B cell (primary cell): ENCODE measurements around the gene CAVIN1. TPM values are rescaled to one million over a fixed set of nuclear protein-coding genes. Genes with fewer than 3 reads are reported as not detected.

Experiments used
- ATAC-seq: fragments of 200-7000 bp; cut with Tn5 transposase; one replicate; pipeline ENCODE4 v1.10.0; 2021; ENCODE audit warnings: low read depth, mild to moderate bottlenecking, moderate number of reproducible peaks, moderate library complexity
- CTCF ChIA-PET: fragments of 350-600 bp; sonication (Branson Sonifier 250); formaldehyde crosslinking; loops from one replicate; lab custom pipeline; 2021; ENCODE audit warnings: antibody characterized with exemption, inconsistent platforms; lab: Charles Lee
- POLR2A ChIA-PET: fragments of 350-600 bp; sonication (Branson Sonifier 250); formaldehyde crosslinking; loops from one replicate; lab custom pipeline; 2021; ENCODE audit warnings: antibody characterized with exemption; lab: Charles Lee
- DNase-seq: peaks from one replicate; pipeline ENCODE4 v3.0.0; 2013
- H2AFZ ChIP-seq: 2 replicates; pipeline ENCODE4 v1.6.1; 2012; ENCODE audit warnings: mild to moderate bottlenecking, low read depth, low read length; ENCODE audit not compliant: insufficient read depth, poor library complexity, severe bottlenecking
- H3K27ac ChIP-seq, 2 donors: 1 replicate in 1 of 2; 2 replicates in 1 of 2; pipeline ENCODE4 v1.5.1; 2012 to 2013; ENCODE audit warnings: low read length in 2 of 2, mild to moderate bottlenecking in 2 of 2, moderate library complexity in 1 of 2
- H3K27me3 ChIP-seq, 4 experiments: fragments of 200-600 bp in 1 of 4; sonication (generic) in 1 of 4; replicated peaks in 1 of 4; 1 replicate in 2 of 4; 2 replicates in 2 of 4; pipeline versions ENCODE4 v1.6.1 to v1.7.0; 2013 to 2016; ENCODE audit warnings: low read length in 3 of 4, mild to moderate bottlenecking in 2 of 4, mixed read lengths in 1 of 4, moderate library complexity in 1 of 4; ENCODE audit not compliant: insufficient read depth in 4 of 4, control insufficient read depth in 3 of 4; ENCODE audit errors: control extremely low read depth in 1 of 4
- H3K36me3 ChIP-seq, 2 experiments: replicated peaks in 1 of 2; 1 replicate in 1 of 2; 2 replicates in 1 of 2; pipeline versions ENCODE4 v1.6.1 to v1.7.1; 2013; ENCODE audit warnings: low read length in 1 of 2; ENCODE audit not compliant: insufficient read depth in 2 of 2, control insufficient read depth in 1 of 2; ENCODE audit errors: control extremely low read depth in 1 of 2, extremely low read depth in 1 of 2
- H3K4me1 ChIP-seq, 2 donors: fragments of 200-600 bp in 1 of 2; sonication (generic) in 1 of 2; 1 replicate in 1 of 2; 2 replicates in 1 of 2; pipeline versions ENCODE4 v1.5.1 to v1.6.1; 2013 to 2017; ENCODE audit warnings: low read length in 2 of 2; ENCODE audit not compliant: control insufficient read depth in 2 of 2, insufficient read depth in 2 of 2
- H3K4me2 ChIP-seq: replicated peaks from 2 replicates; pipeline ENCODE3; 2012; ENCODE audit warnings: mild to moderate bottlenecking, low read depth, low read length; ENCODE audit not compliant: poor library complexity, severe bottlenecking
- H3K4me3 ChIP-seq, 5 experiments: fragments of 200-600 bp in 1 of 5; sonication (generic) in 1 of 5; 1 replicate in 3 of 5; 2 replicates in 2 of 5; pipeline versions ENCODE4 v1.5.1 to v1.7.0; 2011 to 2016; ENCODE audit warnings: low read length in 4 of 5, mild to moderate bottlenecking in 4 of 5, low read depth in 2 of 5, control low read depth in 1 of 5, moderate library complexity in 1 of 5; ENCODE audit not compliant: insufficient read depth in 1 of 5; ENCODE audit errors: control extremely low read depth in 1 of 5, extremely low read depth in 1 of 5
- H3K79me2 ChIP-seq: fragments of 200-600 bp; sonication (generic); one replicate; pipeline ENCODE4 v1.6.0; 2016; ENCODE audit warnings: low read length; ENCODE audit not compliant: control insufficient read depth, insufficient read depth
- H3K9ac ChIP-seq: fragments of 200-600 bp; sonication (generic); 2 replicates; pipeline ENCODE4 v1.6.1; 2017; ENCODE audit warnings: mild to moderate bottlenecking, low read length, moderate library complexity
- H3K9me3 ChIP-seq, 3 donors: one replicate each; pipeline versions ENCODE4 v1.6.1 to v1.7.1; 2013; ENCODE audit warnings: low read length in 2 of 3; ENCODE audit not compliant: control insufficient read depth in 2 of 3, insufficient read depth in 1 of 3; ENCODE audit errors: control extremely low read depth in 1 of 3
- H4K20me1 ChIP-seq: 2 replicates; pipeline ENCODE4 v1.6.0; 2012; ENCODE audit warnings: mild to moderate bottlenecking, low read length; ENCODE audit not compliant: insufficient read depth, control insufficient read depth, poor library complexity, severe bottlenecking
- H3K27ac Mint-ChIP-seq: one replicate; pipeline ENCODE4 v1.8.0; 2021; ENCODE audit warnings: mixed read lengths
- H3K27me3 Mint-ChIP-seq: one replicate; pipeline ENCODE4 v1.8.0; 2021; ENCODE audit warnings: mixed read lengths
- H3K4me1 Mint-ChIP-seq: one replicate; pipeline ENCODE4 v1.8.0; 2021; ENCODE audit warnings: mixed read lengths
- H3K4me3 Mint-ChIP-seq: one replicate; pipeline ENCODE4 v1.8.0; 2021; ENCODE audit warnings: mixed read lengths
- H3K9me3 Mint-ChIP-seq: one replicate; pipeline ENCODE4 v1.8.0; 2022; ENCODE audit warnings: mixed read lengths; ENCODE audit not compliant: insufficient read depth
- EZH2 ChIP-seq: IDR thresholded peaks from 2 replicates; pipeline ENCODE4 v1.6.1; 2012; ENCODE audit warnings: borderline replicate concordance, low read depth, mild to moderate bottlenecking, moderate library complexity, low read length; ENCODE audit not compliant: insufficient read depth, poor library complexity, severe bottlenecking
- WGBS: methylation state at CpG from one replicate; pipeline ENCODE4 v1.1.5; 2013; ENCODE audit warnings: missing lambda C conversion rate; ENCODE audit not compliant: insufficient coverage; 5-methylcytosine and 5-hydroxymethylcytosine counted together
- intact Hi-C: fragments of 100-400 bp; cut with micrococcal nuclease; formaldehyde crosslinking; loops from one replicate; pipeline ENCODE4 v1.10.0; 2022
- polyA plus RNA-seq: library from polyadenylated mRNA; depleted of rRNA; stranded (reverse); fragments of >200 nt; gene quantifications from 2 replicates; pipeline ENCODE4 v1.2.3, GENCODE V29; 2012
- total RNA-seq, 2 donors: library from RNA; stranded (reverse); fragments of 120-200 nt in 1 of 2; gene quantifications; 1 replicate in 1 of 2; 2 replicates in 1 of 2; pipeline versions ENCODE4 v1.2.3 to v1.2.4, GENCODE V29; 2013 to 2022
- TF ChIP-seq, protein P1 (sequence below): fragments of 200-600 bp; IDR thresholded peaks from one replicate; pipeline ENCODE4 v1.8.0; 2022; ENCODE audit warnings: antibody characterized with exemption, mild to moderate bottlenecking

Gene CAVIN1
- total and polyA plus RNA-seq, 2 donors (not counting 1 experiment from before 2014, with no cell fraction given): not detected

DNA sequence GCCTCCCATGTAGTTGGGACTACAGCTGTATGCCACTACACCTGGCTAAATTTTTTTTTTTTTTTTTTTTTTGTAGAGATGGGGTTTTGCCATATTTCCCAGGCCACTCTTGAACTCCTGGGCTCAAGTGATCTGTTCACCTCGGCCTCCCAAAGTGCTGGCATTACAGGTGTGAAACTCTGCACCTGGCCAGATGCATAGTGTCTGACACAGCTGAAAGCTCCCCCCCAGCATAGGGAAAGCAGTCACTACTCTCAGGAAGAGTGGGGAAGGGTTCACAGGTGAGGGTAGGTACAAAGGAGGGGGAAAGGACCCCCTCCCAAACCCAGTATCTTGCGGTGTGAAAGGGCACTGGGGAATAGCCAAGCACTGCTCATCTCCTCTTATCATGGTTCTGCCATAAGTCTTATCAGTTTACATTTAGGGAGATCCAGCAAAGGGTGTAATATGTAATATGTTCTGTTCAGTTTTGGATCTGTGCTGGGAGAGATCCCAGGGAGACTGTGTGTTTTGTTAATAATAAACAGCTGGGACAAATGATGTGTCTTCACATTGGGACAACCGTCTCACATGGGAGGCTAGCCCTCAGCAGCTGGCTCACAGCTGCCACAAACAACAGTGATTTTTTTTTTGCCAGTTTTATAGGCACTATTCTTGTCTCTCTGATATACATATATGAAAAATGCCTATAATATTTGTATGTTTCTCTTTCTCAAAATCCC is 6.8 kb upstream of the CAVIN1 start:
- peaks cover 4% of the 10 kb centered on the region for H3K4me1 Mint-ChIP-seq
- intact Hi-C loops: no loop called here
- Histone ChIP-seq H3K79me2 (no peaks in the 10 kb centered on the region), H3K27me3 (peaks cover 0 to 11% (median 2%) of the 10 kb centered on the region in 4 experiments), H4K20me1 (no peaks in the 10 kb centered on the region), H3K4me1 (peaks cover 3 to 5% of the 10 kb centered on the region in 2 donors), H3K9me3 (no peaks in the 10 kb centered on the region), H3K9ac (no peak overlapping the region), H3K4me2 (no peak overlapping the region), H2AFZ (no peak overlapping the region), H3K4me3 (no peak overlapping the region), H3K27ac (no peak overlapping the region), H3K36me3 (no peaks in the 10 kb centered on the region)
- TF ChIP-seq, protein P1, sequence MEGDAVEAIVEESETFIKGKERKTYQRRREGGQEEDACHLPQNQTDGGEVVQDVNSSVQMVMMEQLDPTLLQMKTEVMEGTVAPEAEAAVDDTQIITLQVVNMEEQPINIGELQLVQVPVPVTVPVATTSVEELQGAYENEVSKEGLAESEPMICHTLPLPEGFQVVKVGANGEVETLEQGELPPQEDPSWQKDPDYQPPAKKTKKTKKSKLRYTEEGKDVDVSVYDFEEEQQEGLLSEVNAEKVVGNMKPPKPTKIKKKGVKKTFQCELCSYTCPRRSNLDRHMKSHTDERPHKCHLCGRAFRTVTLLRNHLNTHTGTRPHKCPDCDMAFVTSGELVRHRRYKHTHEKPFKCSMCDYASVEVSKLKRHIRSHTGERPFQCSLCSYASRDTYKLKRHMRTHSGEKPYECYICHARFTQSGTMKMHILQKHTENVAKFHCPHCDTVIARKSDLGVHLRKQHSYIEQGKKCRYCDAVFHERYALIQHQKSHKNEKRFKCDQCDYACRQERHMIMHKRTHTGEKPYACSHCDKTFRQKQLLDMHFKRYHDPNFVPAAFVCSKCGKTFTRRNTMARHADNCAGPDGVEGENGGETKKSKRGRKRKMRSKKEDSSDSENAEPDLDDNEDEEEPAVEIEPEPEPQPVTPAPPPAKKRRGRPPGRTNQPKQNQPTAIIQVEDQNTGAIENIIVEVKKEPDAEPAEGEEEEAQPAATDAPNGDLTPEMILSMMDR: no peak
- no peak for TF ChIP-seq EZH2
- H3K27me3 Mint-ChIP-seq: peaks cover 7% of the 10 kb centered on the region
- H3K9me3 Mint-ChIP-seq: no peaks in the 10 kb centered on the region
- ATAC-seq (no peak), DNase-seq (no peak)
- ChIA-PET POLR2A (interaction anchor here (0.5 kb wide), 1 partner anchor 283 kb away, joined by 4 read pairs; no protein-coding TSS in a partner anchor), CTCF (interaction anchor here (0.7 to 6.4 kb wide), 9 partner anchors 8 to 542 kb away, joined by 3 to 70 read pairs (median 6); no protein-coding TSS in a partner anchor)
- H3K27ac Mint-ChIP-seq: no peak overlapping the region
- WGBS: 100% methylated on average over 1 of the region's 3 CpGs
- no peak overlapping the region for H3K4me3 Mint-ChIP-seq
